GM18870 (cell line): ENCODE measurements around the gene TYMP.

ENCODE experiments used
- ATAC-seq: cut with Tn5 transposase; IDR thresholded peaks from one replicate; pipeline ENCODE4 v1.9.1; 2021; ENCODE audit warnings: moderate library complexity; ENCODE audit not compliant: unreplicated experiment

TYMP gene

GRCh38 chr22:50529897-50530579 lies at the start of gene TYMP:
TYMP (minus strand) TSS chr22:50530012; CDS start chr22:50529709, 303 bp downstream.
- no peak for ATAC-seq

- ATAC-seq = no peak
These were observed 49.0 kb upstream of the TYMP start for GRCh38 chr22:50578776-50579310.

GRCh38 chr22:50577987-50578775 lies 48.4 kb upstream of the TYMP start, which contains the start of gene CPT1B:
CPT1B (minus strand) TSS chr22:50578427; CDS start chr22:50577915, 512 bp downstream.
- ATAC-seq = no peak

GRCh38 chr22:50577697-50577986 lies 47.8 kb upstream of the TYMP start:
- no peak for ATAC-seq

GRCh38 chr22:50576806-50577696 lies 47.2 kb upstream of the TYMP start:
- ATAC-seq = no peak

GRCh38 chr22:50576070-50576469 lies 46.3 kb upstream of the TYMP start:
- ATAC-seq = no peak

GRCh38 chr22:50575426-50575941 lies 45.7 kb upstream of the TYMP start:
- ATAC-seq = no peak

GRCh38 chr22:50574383-50574755 lies 44.6 kb upstream of the TYMP start:
- ATAC-seq = no peak

- no peak for ATAC-seq
These were observed 43.9 kb upstream of the TYMP start for GRCh38 chr22:50573491-50574382.

- no peak for ATAC-seq
These were observed 43.2 kb upstream of the TYMP start for GRCh38 chr22:50572965-50573364.

- ATAC-seq = no peak
These were observed 41.7 kb upstream of the TYMP start for GRCh38 chr22:50571264-50572175.

GRCh38 chr22:50570861-50571260 lies 41.0 kb upstream of the TYMP start:
- ATAC-seq = no peak

- ATAC-seq = no peak
These were observed 40.2 kb upstream of the TYMP start for GRCh38 chr22:50569896-50570535.

GRCh38 chr22:50569041-50569459 lies 39.2 kb upstream of the TYMP start:
- no peak for ATAC-seq

GRCh38 chr22:50568626-50569025 lies 38.8 kb upstream of the TYMP start:
- ATAC-seq = no peak

GRCh38 chr22:50567721-50568252 lies 38.0 kb upstream of the TYMP start:
- no peak for ATAC-seq

- ATAC-seq = no peak
These were observed 34.5 kb upstream of the TYMP start for GRCh38 chr22:50564289-50564688.
